DND-41 (cell line): ENCODE measurements around the gene IGF2BP3.

Experiments used
- ATAC-seq: fragments of 200-7000 bp; cut with Tn5 transposase; 3 replicates; pipeline ENCODE4 v1.9.1; 2021; ENCODE audit warnings: low read depth; ENCODE audit not compliant: insufficient read depth
- DNase-seq: peaks from one replicate; pipeline ENCODE4 v3.0.0-alpha.2; 2020
- H2AFZ ChIP-seq: 2 replicates; pipeline ENCODE4 v1.6.0; 2012; ENCODE audit warnings: low read depth, low read length
- H3K27ac ChIP-seq: 2 replicates; pipeline ENCODE4 v1.5.1; 2012; ENCODE audit warnings: low read length, inconsistent platforms
- H3K27me3 ChIP-seq: fragments of 200-600 bp; sonication (generic); 2 replicates; pipeline ENCODE4 v1.6.0; 2012; ENCODE audit warnings: low read length, mild to moderate bottlenecking, inconsistent platforms; ENCODE audit not compliant: insufficient read depth, poor library complexity
- H3K36me3 ChIP-seq: 2 replicates; pipeline ENCODE4 v1.5.1; 2012; ENCODE audit warnings: low read length, inconsistent platforms; ENCODE audit not compliant: insufficient read depth
- H3K4me1 ChIP-seq: 2 replicates; pipeline ENCODE4 v1.5.1; 2012; ENCODE audit warnings: mild to moderate bottlenecking, low read length; ENCODE audit not compliant: insufficient read depth
- H3K4me2 ChIP-seq: 2 replicates; pipeline ENCODE4 v1.6.0; 2012; ENCODE audit warnings: mild to moderate bottlenecking, moderate library complexity, low read length, inconsistent platforms; ENCODE audit not compliant: insufficient read depth
- H3K4me3 ChIP-seq, 2 experiments: fragments of 200-600 bp in 1 of 2; shearing (Covaris generic) in 1 of 2; 2 replicates each; pipeline ENCODE4 v1.5.1; 2012 to 2016; ENCODE audit warnings: inconsistent platforms in 2 of 2, low read length in 2 of 2, mild to moderate bottlenecking in 2 of 2, low read depth in 1 of 2, moderate library complexity in 1 of 2
- H3K79me2 ChIP-seq: 2 replicates; pipeline ENCODE4 v1.6.0; 2012; ENCODE audit warnings: low read length, inconsistent platforms; ENCODE audit not compliant: insufficient read depth
- H3K9ac ChIP-seq: 2 replicates; pipeline ENCODE4 v1.6.0; 2012; ENCODE audit warnings: low read depth, mild to moderate bottlenecking, inconsistent platforms, low read length, moderate library complexity
- H3K9me3 ChIP-seq: 2 replicates; pipeline ENCODE4 v1.5.1; 2012; ENCODE audit warnings: low read length, moderate library complexity, mild to moderate bottlenecking, inconsistent platforms; ENCODE audit not compliant: insufficient read depth, severe bottlenecking
- H4K20me1 ChIP-seq: 2 replicates; pipeline ENCODE4 v1.6.0; 2012; ENCODE audit warnings: low read length; ENCODE audit not compliant: insufficient read depth
- CTCF ChIP-seq: IDR thresholded peaks from 2 replicates; pipeline ENCODE4 v1.5.1; 2012; ENCODE audit warnings: borderline replicate concordance, low read length, moderate library complexity, mild to moderate bottlenecking; ENCODE audit not compliant: poor library complexity, severe bottlenecking; ENCODE audit errors: extremely low read depth
- EZH2 ChIP-seq: IDR thresholded peaks from 3 replicates; pipeline ENCODE4 v1.6.1; 2012; ENCODE audit warnings: borderline replicate concordance, low read depth, mild to moderate bottlenecking, moderate library complexity, low read length, inconsistent platforms; ENCODE audit not compliant: severe bottlenecking

The IGF2BP3 gene

GRCh38 chr7:23308754-23309153 is 161.5 kb downstream of the IGF2BP3 start:
- Histone ChIP-seq H3K4me2 (no peak overlapping the region), H3K9ac (no peak overlapping the region), H3K79me2 (peaks cover 36% of the 10 kb centered on the region), H4K20me1 (peaks cover 11% of the 10 kb centered on the region; the same call in 1 of the 2 replicates), H3K4me3 (no peak overlapping the region), H3K27ac (no peak overlapping the region), H3K27me3 (no peaks in the 10 kb centered on the region), H3K4me1 (no peaks in the 10 kb centered on the region), H3K9me3 (no peaks in the 10 kb centered on the region), H2AFZ (no peak overlapping the region), H3K36me3 (peaks cover 44% of the 10 kb centered on the region)
- no peak for ATAC-seq
- no peak for DNase-seq
- TF ChIP-seq EZH2 (no peak), CTCF (no peak)

DNA sequence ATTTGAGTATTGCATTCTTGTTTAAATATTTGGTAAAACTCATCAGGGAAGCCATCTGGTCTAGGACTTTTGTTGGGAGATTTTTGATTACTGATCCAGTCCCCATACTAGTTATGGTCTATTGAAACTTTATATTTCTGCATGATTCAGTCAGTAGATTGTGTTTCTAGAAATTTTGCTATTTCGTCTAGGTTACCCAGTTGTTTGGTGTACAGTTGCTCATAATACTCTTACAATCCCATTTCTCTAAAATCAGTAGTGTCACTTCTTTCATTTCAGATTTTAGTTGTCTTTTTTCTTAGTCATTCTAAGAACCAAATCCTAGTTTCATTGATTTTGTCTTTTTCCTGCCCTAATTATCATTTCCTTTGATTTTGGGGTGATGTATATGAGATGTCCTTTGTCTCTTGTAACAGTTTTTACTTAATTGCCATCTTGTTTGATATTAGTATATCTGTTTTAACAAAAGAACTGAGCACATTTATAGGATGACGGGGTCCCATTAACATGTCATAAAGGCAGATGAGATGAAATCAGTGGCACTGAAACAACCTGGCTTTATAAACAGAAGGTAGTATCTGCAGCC is 163.3 kb downstream of the IGF2BP3 start:
- Histone ChIP-seq H3K79me2 (peaks cover 53% of the 10 kb centered on the region), H3K4me2 (no peak overlapping the region), H3K4me1 (peaks cover 13% of the 10 kb centered on the region), H3K27me3 (no peaks in the 10 kb centered on the region), H3K9ac (no peak overlapping the region), H3K9me3 (no peaks in the 10 kb centered on the region), H3K27ac (no peak overlapping the region), H2AFZ (no peak overlapping the region), H4K20me1 (peaks cover 19% of the 10 kb centered on the region; the same call in 1 of the 2 replicates), H3K4me3 (no peak overlapping the region), H3K36me3 (peaks cover 57% of the 10 kb centered on the region)
- no peak for DNase-seq
- no peak for ATAC-seq
- TF ChIP-seq CTCF = no peak
- no peak for TF ChIP-seq EZH2

DNA sequence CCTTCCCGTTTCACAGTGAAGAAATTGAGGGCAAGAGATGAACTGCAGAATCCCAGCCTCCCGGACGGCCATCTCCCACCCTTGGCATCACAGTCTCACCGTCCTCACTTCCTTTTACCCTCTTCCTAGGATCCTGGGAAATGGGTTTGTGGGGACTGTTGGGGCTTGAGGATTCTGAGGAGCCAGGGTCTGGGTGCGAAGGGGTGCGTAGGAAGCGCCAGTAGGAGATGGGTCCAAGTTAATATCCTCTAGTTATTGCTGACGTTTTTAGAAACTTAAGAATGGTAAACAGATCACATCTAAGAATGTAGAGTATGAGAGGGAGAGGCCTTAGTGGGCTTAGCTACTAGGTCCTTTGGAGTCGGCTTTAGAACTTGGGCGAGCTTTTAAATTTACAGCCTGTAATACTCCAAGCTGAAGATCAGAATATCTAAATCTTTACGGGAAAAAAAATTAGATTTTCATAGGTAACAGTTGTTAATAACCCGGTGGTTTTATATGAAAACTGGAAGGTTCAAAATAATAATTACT is 170.5 kb downstream of the IGF2BP3 start:
- H3K79me2 ChIP-seq = peaks cover 56% of the 10 kb centered on the region

More for the DNA sequence above, 170.5 kb downstream of the IGF2BP3 start:
- H3K9ac ChIP-seq = peak overlapping the region; percentile 96
- H2AFZ ChIP-seq = peak overlapping the region; percentile 84
- H3K9me3 ChIP-seq = no peaks in the 10 kb centered on the region
- peaks cover 14% of the 10 kb centered on the region; the same call in 1 of the 2 replicates for H4K20me1 ChIP-seq
- no peak for DNase-seq
- peaks cover 22% of the 10 kb centered on the region for H3K36me3 ChIP-seq
- H3K4me1 ChIP-seq = peaks cover 46% of the 10 kb centered on the region
- no peak for TF ChIP-seq CTCF
- no peak for TF ChIP-seq EZH2
- peak overlapping the region; percentile 98 to 100 for H3K4me3 ChIP-seq
- H3K27me3 ChIP-seq = no peaks in the 10 kb centered on the region
- peak overlapping the region; percentile 95 for H3K4me2 ChIP-seq
- peak overlapping the region; percentile 83 for H3K27ac ChIP-seq
- ATAC-seq = no peak; the same call in 2 of the 3 replicates
